Suprapubic skin (tissue), 4 donors: Measurements from ENCODE around the gene SUGCT. TPM values are rescaled to one million over a fixed set of nuclear protein-coding genes. Genes with fewer than 3 reads are reported as not detected.

Experiments
- DNase-seq, 2 donors: peaks; one replicate each; pipeline ENCODE4 v3.0.0-alpha.2; 2019; ENCODE audit warnings: low spot score in 2 of 2
- H3K27ac ChIP-seq: fragments of 200-600 bp; sonication (generic); one replicate; pipeline ENCODE4 v1.5.1; 2019
- H3K27me3 ChIP-seq: fragments of 200-600 bp; sonication (generic); one replicate; pipeline ENCODE4 v1.5.1; 2019
- H3K36me3 ChIP-seq: fragments of 200-600 bp; sonication (generic); one replicate; pipeline ENCODE4 v1.5.1; 2019
- H3K4me1 ChIP-seq: fragments of 200-600 bp; sonication (generic); one replicate; pipeline ENCODE4 v1.5.1; 2019
- H3K4me3 ChIP-seq: fragments of 200-600 bp; sonication (generic); one replicate; pipeline ENCODE4 v1.5.1; 2019; ENCODE audit warnings: mild to moderate bottlenecking
- H3K9me3 ChIP-seq: fragments of 200-600 bp; sonication (generic); one replicate; pipeline ENCODE4 v1.5.1; 2019
- EP300 ChIP-seq: sonication (generic); formaldehyde crosslinking; IDR thresholded peaks from one replicate; pipeline ENCODE4 v1.6.1; 2017; ENCODE audit warnings: antibody characterized with exemption
- POLR2A ChIP-seq, 2 donors: fragments of 450-650 bp; IDR thresholded peaks; one replicate each; pipeline ENCODE4 v1.6.1; 2017; ENCODE audit warnings: antibody characterized with exemption in 2 of 2, mild to moderate bottlenecking in 2 of 2, moderate library complexity in 2 of 2
- POLR2AphosphoS5 ChIP-seq, 3 donors: sonication (generic); formaldehyde crosslinking; IDR thresholded peaks; one replicate each; pipeline ENCODE4 v1.6.1; 2017; ENCODE audit warnings: antibody characterized with exemption in 3 of 3
- WGBS: methylation state at CpG from one replicate; pipeline ENCODE4 v1.1.5; 2018; 5-methylcytosine and 5-hydroxymethylcytosine counted together
- total RNA-seq, 4 donors: library from RNA; depleted of rRNA; stranded (reverse); fragments of >200 nt; gene quantifications; one replicate each; pipeline ENCODE4 v1.1.0, GENCODE V29; 2016
- TF ChIP-seq, protein P1 (sequence below), 2 donors: fragments of 200-600 bp in 1 of 2; fragments of 450-650 bp in 1 of 2; sonication (generic) in 1 of 2; IDR thresholded peaks; one replicate each; pipeline ENCODE4 v1.5.1; 2016 to 2019; ENCODE audit warnings: antibody characterized with exemption in 2 of 2, mild to moderate bottlenecking in 1 of 2, moderate library complexity in 1 of 2

The SUGCT gene
- total RNA-seq, 4 donors from 2014 or later = 0.73 to 2.2 (median 0.98) TPM; not detected in 1

DNA sequence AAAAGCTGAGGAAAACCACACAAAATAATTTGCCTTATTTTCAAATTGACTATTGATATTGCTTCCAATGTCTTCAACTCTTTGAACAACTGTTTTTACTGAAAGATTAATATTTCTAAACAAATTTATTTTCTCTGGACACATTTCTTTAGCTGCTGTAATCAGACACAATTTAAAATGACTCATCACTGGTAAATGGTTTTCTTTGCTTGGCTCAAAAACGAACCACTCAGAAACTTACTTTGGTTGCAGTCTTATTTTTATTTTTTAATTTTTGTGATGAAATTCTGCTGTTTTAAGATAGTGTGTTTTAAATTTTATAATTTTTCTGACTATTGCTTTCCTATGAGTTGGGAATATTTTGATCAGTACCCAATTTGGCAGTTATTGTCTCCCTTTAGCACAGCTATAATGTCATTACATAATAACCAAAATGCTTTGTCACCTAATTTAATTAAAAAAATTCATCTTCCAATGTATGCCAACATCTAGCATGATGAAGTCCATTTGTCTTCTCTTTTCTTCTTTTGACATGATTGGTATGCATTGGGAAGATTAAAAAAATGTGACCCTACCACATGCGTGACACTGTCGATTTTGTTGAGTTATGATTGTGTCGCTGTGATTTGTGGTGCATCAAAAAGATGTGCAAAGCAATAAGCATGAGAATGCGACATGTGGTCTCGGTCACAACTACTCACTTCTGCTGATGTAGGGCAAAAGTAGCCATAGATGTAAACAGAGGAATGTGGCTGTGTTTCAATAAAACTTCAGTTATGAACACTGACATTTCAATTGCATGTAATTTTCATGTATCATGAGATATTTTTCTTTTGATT, 222.3 kb downstream of the SUGCT start:
- DNase-seq = no peak
- no peak overlapping the region for H3K27ac ChIP-seq
- no peaks in the 10 kb centered on the region for H3K27me3 ChIP-seq
- TF ChIP-seq POLR2AphosphoS5 (IDR thresholded peaks at IDR 0.05) (no peak), POLR2A (IDR thresholded peaks at IDR 0.05) (no peak), EP300 (no peak)
- TF ChIP-seq, protein P1, sequence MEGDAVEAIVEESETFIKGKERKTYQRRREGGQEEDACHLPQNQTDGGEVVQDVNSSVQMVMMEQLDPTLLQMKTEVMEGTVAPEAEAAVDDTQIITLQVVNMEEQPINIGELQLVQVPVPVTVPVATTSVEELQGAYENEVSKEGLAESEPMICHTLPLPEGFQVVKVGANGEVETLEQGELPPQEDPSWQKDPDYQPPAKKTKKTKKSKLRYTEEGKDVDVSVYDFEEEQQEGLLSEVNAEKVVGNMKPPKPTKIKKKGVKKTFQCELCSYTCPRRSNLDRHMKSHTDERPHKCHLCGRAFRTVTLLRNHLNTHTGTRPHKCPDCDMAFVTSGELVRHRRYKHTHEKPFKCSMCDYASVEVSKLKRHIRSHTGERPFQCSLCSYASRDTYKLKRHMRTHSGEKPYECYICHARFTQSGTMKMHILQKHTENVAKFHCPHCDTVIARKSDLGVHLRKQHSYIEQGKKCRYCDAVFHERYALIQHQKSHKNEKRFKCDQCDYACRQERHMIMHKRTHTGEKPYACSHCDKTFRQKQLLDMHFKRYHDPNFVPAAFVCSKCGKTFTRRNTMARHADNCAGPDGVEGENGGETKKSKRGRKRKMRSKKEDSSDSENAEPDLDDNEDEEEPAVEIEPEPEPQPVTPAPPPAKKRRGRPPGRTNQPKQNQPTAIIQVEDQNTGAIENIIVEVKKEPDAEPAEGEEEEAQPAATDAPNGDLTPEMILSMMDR (IDR thresholded peaks at IDR 0.05) = no peak
- H3K4me1 ChIP-seq = peaks cover 4% of the 10 kb centered on the region
- 72% methylated on average over 6 of the region's 6 CpGs for WGBS
- H3K4me3 ChIP-seq = no peak overlapping the region
- no peaks in the 10 kb centered on the region for H3K9me3 ChIP-seq
- no peaks in the 10 kb centered on the region for H3K36me3 ChIP-seq

DNA sequence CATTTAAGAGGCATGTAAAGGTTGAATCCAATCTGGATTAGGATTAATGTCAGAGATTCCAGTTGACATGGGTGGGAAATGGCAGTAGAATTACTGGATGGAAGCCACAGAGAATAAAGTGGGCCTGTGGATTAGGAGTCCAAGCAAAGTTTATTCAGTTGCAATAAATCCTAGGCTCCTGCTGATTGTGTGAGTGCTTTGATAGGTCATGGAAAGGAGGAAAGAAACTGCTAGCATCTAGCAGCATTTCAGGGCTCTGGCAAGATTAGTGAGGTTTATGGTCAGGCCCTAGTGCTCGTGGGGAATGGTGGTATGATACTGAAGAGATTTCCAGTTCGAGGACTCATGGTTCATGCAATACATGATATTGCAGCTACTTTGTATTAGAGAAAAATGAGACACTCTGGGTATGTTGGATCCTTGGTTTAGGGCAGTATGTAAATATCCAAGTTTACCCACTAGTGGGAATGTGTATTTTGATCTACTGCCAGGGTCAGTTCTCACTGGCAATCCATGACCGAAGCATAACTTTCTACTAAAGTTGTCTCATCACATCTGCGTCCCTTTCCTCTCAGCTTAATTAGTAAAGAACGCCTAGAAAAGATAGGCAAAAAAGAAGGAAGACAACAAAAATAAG, 235.0 kb downstream of the SUGCT start:
- Histone ChIP-seq H3K27me3 (no peaks in the 10 kb centered on the region), H3K36me3 (no peaks in the 10 kb centered on the region), H3K4me1 (no peaks in the 10 kb centered on the region), H3K4me3 (no peak overlapping the region), H3K9me3 (no peaks in the 10 kb centered on the region), H3K27ac (no peak overlapping the region)
- TF ChIP-seq POLR2A (IDR thresholded peaks at IDR 0.05) (no peak), EP300 (no peak), POLR2AphosphoS5 (IDR thresholded peaks at IDR 0.05) (no peak)
- TF ChIP-seq, protein P1 (IDR thresholded peaks at IDR 0.05) = no peak
- WGBS = 87% methylated on average over 5 of the region's 5 CpGs
- no peak for DNase-seq

DNA sequence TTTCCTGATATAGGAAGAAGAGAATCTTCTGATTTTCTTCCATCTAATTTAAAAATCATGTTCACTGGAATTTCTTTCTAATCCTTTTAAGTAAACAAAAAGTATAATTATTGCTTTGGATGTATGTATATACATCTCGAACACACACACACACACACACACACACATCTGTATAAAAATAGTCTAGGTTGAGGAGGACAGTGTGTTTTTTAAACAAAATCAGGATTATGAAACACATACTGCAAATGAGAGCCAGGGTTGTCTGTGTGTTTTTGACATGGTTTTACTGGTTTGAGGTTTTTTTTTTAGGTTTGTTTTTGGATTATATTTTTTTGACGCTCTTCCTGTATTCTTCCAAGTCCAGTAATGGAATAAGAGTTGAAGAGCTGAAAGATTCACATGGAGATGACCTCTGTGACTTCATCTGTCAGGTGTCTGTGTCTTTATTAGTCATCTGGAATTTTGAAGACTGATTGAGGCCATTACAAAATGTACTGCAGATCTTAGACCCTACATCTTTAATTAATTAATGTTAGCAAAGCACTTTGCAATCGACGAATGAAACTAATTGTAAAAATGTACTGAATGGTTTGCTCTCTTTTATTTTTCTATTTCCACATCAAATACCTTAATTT, 237.1 kb downstream of the SUGCT start:
- H3K36me3 ChIP-seq = no peaks in the 10 kb centered on the region
- H3K9me3 ChIP-seq = no peaks in the 10 kb centered on the region
- no peak for TF ChIP-seq POLR2A (IDR thresholded peaks at IDR 0.05)
- no peak for DNase-seq
- no peak overlapping the region for H3K4me3 ChIP-seq
- WGBS = 59% methylated on average over 4 of the region's 4 CpGs
- H3K4me1 ChIP-seq = no peaks in the 10 kb centered on the region
- no peaks in the 10 kb centered on the region for H3K27me3 ChIP-seq
- no peak overlapping the region for H3K27ac ChIP-seq

DNA sequence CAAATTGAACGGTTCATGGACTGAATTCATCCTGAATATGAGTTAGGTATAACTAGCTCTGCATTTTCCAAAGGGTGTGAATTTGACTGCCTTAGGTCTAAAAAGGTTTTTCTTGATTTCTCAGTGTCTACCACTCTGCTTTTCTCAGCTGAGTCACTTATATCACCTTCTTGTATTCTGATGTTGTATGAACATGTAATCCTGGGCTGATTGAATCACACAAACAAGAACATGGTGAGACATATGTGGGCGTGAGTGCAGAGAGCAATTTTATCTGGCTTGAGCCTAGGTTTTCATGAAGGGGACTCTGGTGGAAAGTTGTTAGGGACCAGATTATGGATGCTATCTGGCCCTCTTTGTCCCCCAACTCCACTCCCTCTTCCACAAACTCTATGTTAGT, 239.8 kb downstream of the SUGCT start:
- TF ChIP-seq POLR2AphosphoS5 (IDR thresholded peaks at IDR 0.05) (no peak), EP300 (no peak)
- TF ChIP-seq, protein P1 (IDR thresholded peaks at IDR 0.05) = no peak
- H3K27me3 ChIP-seq = no peaks in the 10 kb centered on the region
- H3K27ac ChIP-seq = no peak overlapping the region
- H3K36me3 ChIP-seq = no peaks in the 10 kb centered on the region
- no peaks in the 10 kb centered on the region for H3K9me3 ChIP-seq
- no peak overlapping the region for H3K4me3 ChIP-seq
- DNase-seq = no peak
- WGBS = 95% methylated on average over 2 of the region's 2 CpGs
- no peaks in the 10 kb centered on the region for H3K4me1 ChIP-seq

DNA sequence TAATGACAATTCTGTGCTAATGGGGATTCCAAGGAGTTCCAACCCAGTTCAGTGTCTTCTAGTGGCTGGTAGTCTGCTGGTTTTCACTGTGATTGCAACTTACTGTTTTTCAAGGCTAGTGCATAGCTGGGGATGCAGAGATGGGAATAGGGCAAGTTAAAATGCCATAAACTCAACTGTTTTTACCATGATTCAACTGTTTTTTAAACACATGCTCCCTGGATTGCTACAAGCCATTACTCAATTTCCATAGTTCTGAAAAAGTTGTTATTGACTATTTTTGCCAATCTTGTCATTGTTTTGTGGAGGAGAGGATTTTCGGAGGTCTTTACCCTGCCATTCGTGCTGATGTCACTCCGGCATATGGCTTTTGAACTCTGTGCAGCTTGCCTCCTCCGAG, 245.3 kb downstream of the SUGCT start:
- H3K27ac ChIP-seq = no peak overlapping the region
- no peaks in the 10 kb centered on the region for H3K36me3 ChIP-seq
- no peaks in the 10 kb centered on the region for H3K4me1 ChIP-seq
- no peaks in the 10 kb centered on the region for H3K27me3 ChIP-seq
- TF ChIP-seq POLR2AphosphoS5 (IDR thresholded peaks at IDR 0.05) = no peak
- no peak for TF ChIP-seq POLR2A (IDR thresholded peaks at IDR 0.05)
- TF ChIP-seq, protein P1 (IDR thresholded peaks at IDR 0.05) = no peak
- no peak for TF ChIP-seq EP300
- no peaks in the 10 kb centered on the region for H3K9me3 ChIP-seq
- 96% methylated on average over 4 of the region's 4 CpGs for whole genome bisulfite sequencing
- DNase-seq = no peak
- H3K4me3 ChIP-seq = no peak overlapping the region
